ENCODE results near the gene OR1K1.

- TF ChIP-seq CTCF (conservative IDR thresholded peaks at IDR 0.05) (no peak), ZFX (IDR thresholded peaks at IDR 0.05) (no peak)
These were observed 8.2 kb downstream of the OR1K1 start for GRCh38 chr9:122808141-122808540.
